Mesenchymal stem cell (in vitro differentiated cells and primary cell): ENCODE data around the gene ZNF740.

Experiments
- DNase-seq: peaks from one replicate; pipeline ENCODE4 v3.0.0-alpha.2; 2013
- H2AFZ ChIP-seq: one replicate; pipeline ENCODE4 v1.6.1; 2013; ENCODE audit warnings: low read depth, mild to moderate bottlenecking, control low read depth, inconsistent platforms, low read length, moderate library complexity
- H2AK5ac ChIP-seq: 2 replicates; pipeline ENCODE4 v1.6.1; 2013; ENCODE audit warnings: low read length, moderate library complexity, mild to moderate bottlenecking, inconsistent platforms; ENCODE audit not compliant: severe bottlenecking
- H2BK120ac ChIP-seq: one replicate; pipeline ENCODE4 v1.6.1; 2013; ENCODE audit warnings: low read depth, mild to moderate bottlenecking, inconsistent platforms, low read length, moderate library complexity
- H2BK12ac ChIP-seq, 2 experiments: one replicate each; pipeline ENCODE4 v1.6.1; 2013; ENCODE audit warnings: inconsistent platforms in 2 of 2, low read length in 2 of 2, mild to moderate bottlenecking in 2 of 2, moderate library complexity in 2 of 2, control low read depth in 1 of 2
- H2BK15ac ChIP-seq: one replicate; pipeline ENCODE4 v1.6.1; 2013; ENCODE audit warnings: mild to moderate bottlenecking, low read depth, inconsistent platforms; ENCODE audit not compliant: poor library complexity, severe bottlenecking
- H2BK5ac ChIP-seq: 2 replicates; pipeline ENCODE4 v1.6.1; 2013; ENCODE audit warnings: low read depth, mild to moderate bottlenecking, low read length, control low read depth, inconsistent platforms; ENCODE audit not compliant: poor library complexity, severe bottlenecking
- H3K14ac ChIP-seq, 2 experiments: one replicate each; pipeline ENCODE4 v1.6.1; 2013; ENCODE audit warnings: inconsistent platforms in 2 of 2, low read length in 2 of 2, control low read depth in 1 of 2, mild to moderate bottlenecking in 1 of 2, moderate library complexity in 1 of 2
- H3K18ac ChIP-seq, 2 experiments: one replicate each; pipeline ENCODE4 v1.6.1; 2013; ENCODE audit warnings: inconsistent platforms in 2 of 2, low read length in 2 of 2, control low read depth in 1 of 2, low read depth in 1 of 2, mild to moderate bottlenecking in 1 of 2
- H3K23ac ChIP-seq, 2 experiments: one replicate each; pipeline ENCODE4 v1.6.1; 2013; ENCODE audit warnings: inconsistent platforms in 2 of 2, low read length in 2 of 2, mild to moderate bottlenecking in 2 of 2, moderate library complexity in 2 of 2, control low read depth in 1 of 2
- H3K27ac ChIP-seq: 2 replicates; pipeline ENCODE4 v1.5.1; 2013; ENCODE audit warnings: mild to moderate bottlenecking, moderate library complexity, low read length, control low read depth, inconsistent platforms; ENCODE audit not compliant: poor library complexity, severe bottlenecking
- H3K27me3 ChIP-seq, 2 experiments: 2 replicates each; pipeline versions ENCODE4 v1.6.1 to v1.7.0; 2013; ENCODE audit warnings: low read length in 2 of 2, mild to moderate bottlenecking in 2 of 2, moderate library complexity in 2 of 2, control low read depth in 1 of 2, inconsistent platforms in 1 of 2; ENCODE audit not compliant: control insufficient read depth in 1 of 2, insufficient read depth in 1 of 2
- H3K36me3 ChIP-seq, 2 experiments: 2 replicates each; pipeline versions ENCODE4 v1.6.1 to v1.7.0; 2013; ENCODE audit warnings: low read length in 2 of 2, control low read depth in 1 of 2, inconsistent platforms in 1 of 2, low read depth in 1 of 2, mild to moderate bottlenecking in 1 of 2; ENCODE audit not compliant: insufficient read depth in 2 of 2, control insufficient read depth in 1 of 2
- H3K4ac ChIP-seq, 2 experiments: one replicate each; pipeline ENCODE4 v1.6.1; 2013; ENCODE audit warnings: inconsistent platforms in 2 of 2, low read length in 2 of 2, mild to moderate bottlenecking in 2 of 2, moderate library complexity in 2 of 2, control low read depth in 1 of 2, low read depth in 1 of 2
- H3K4me1 ChIP-seq: 2 replicates; pipeline ENCODE4 v1.6.1; 2013; ENCODE audit warnings: low read depth, low read length, control low read depth; ENCODE audit not compliant: control insufficient read depth, insufficient read depth
- H3K4me2 ChIP-seq: 2 replicates; pipeline ENCODE4 v1.6.1; 2013; ENCODE audit warnings: low read length, mild to moderate bottlenecking, inconsistent platforms; ENCODE audit not compliant: poor library complexity, severe bottlenecking
- H3K4me3 ChIP-seq, 2 experiments: 2 replicates each; pipeline versions ENCODE4 v1.5.1 to v1.7.0; 2013; ENCODE audit warnings: low read length in 2 of 2, mild to moderate bottlenecking in 2 of 2, control low read depth in 1 of 2, low read depth in 1 of 2; ENCODE audit not compliant: insufficient read depth in 1 of 2
- H3K79me1 ChIP-seq: replicated peaks from 2 replicates; pipeline ENCODE4 v1.6.1; 2013; ENCODE audit warnings: mild to moderate bottlenecking, control low read depth, low read length, inconsistent platforms; ENCODE audit not compliant: poor library complexity, severe bottlenecking
- H3K9ac ChIP-seq: 2 replicates; pipeline ENCODE4 v1.7.0; 2013; ENCODE audit warnings: mild to moderate bottlenecking, low read length, moderate library complexity
- H3K9me3 ChIP-seq: 2 replicates; pipeline ENCODE4 v1.7.0; 2013; ENCODE audit warnings: mild to moderate bottlenecking, low read length; ENCODE audit not compliant: control insufficient read depth
- H4K8ac ChIP-seq: one replicate; pipeline ENCODE4 v1.6.1; 2013; ENCODE audit warnings: inconsistent platforms, mild to moderate bottlenecking, low read length, moderate library complexity
- H4K91ac ChIP-seq: one replicate; pipeline ENCODE4 v1.6.1; 2013; ENCODE audit warnings: mild to moderate bottlenecking, low read length, inconsistent platforms
- WGBS: methylation state at CpG from one replicate; pipeline ENCODE4 v1.1.7; 2013; ENCODE audit warnings: mixed read lengths; 5-methylcytosine and 5-hydroxymethylcytosine counted together

The ZNF740 gene

DNA sequence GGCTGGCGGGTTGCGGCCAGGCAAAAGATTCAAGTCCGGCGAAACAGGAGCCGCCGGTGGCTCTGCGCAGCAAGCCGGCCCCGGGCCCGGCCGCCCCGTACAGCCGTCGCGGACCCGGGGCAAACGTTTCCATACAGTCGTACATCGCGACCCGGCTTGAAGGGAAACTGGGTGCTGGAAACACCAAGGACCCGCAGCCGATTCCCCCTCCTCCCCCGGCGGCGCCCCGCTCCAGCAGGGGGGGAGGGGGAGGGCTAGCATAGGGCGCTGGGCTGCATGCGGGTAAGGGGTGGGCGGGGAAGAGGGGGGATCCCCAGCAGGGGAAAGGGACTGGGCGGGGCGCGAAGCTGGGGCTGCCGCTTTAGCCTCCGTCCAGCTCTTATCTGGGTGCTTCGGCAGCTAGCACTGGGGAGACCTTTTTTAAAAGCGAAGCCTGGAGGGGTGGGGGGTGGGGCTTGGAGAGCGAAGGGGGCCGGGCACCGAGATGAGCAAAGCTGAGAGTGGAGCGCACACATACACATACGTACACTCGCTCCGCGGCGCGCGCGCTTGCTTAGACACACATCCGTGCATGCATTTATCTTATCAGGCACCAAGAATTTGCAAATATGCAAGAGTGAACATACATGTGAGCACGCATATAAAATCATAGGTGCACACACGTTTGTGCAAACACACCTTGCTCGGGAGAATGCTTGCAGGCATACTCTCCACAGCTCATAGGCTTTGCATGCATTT lies 39.6 kb downstream of the ZNF740 start:
- WGBS, result under 1% methylated on average over 47 of the region's 53 CpGs
- Histone ChIP-seq H3K27ac (peak overlapping the region; percentile 52), H4K8ac (peak overlapping the region; percentile 50), H3K23ac (no peak overlapping the region), H3K9me3 (no peaks in the 10 kb centered on the region), H3K4me2 (peak overlapping the region; percentile 64), H3K4ac (peak overlapping the region; percentile 0 to 15), H3K4me1 (peaks cover 37% of the 10 kb centered on the region), H2AK5ac (no peak overlapping the region), H3K79me1 (peaks cover 11% of the 10 kb centered on the region), H2BK12ac (peak overlapping the region in 1 of 2 experiments; percentile 17), H3K4me3 (peak overlapping the region; percentile 49 to 87), H2BK120ac (peak overlapping the region; percentile 62), H3K18ac (peak overlapping the region; percentile 6 to 37), H2BK5ac (no peak overlapping the region), H3K9ac (peak overlapping the region; percentile 91), H4K91ac (peak overlapping the region; percentile 71), H2BK15ac (peak overlapping the region; percentile 54), H3K36me3 (peaks cover 6 to 10% of the 10 kb centered on the region in 2 experiments), H2AFZ (no peak overlapping the region), H3K14ac (no peak overlapping the region), H3K27me3 (no peaks in the 10 kb centered on the region)
- DNase-seq, result peak; percentile 91

DNA sequence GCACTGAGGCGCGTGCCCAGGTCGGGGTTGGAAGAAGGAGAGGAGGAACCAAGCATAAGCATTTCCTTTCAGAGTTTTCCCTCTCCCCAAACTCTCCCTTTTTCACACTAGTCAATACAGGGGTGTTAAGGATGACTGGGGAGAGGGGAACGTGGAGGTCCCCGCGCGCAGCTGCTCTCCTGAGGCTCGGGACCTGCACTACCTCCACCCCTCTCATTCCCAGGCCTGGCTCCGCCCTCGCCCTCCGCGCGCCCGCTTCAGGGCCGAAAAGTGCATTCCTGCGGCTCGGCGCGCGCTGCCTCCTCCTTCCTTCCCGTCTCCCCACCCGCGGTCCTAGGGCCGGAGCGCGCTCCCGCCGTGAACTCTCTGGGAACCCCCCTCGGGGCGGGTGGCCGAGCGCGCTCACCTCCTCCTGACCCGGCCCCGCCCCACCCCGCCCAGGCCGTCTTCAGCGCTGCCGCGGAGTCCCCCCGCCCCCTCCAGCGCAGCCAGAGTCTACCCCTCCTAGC lies 40.2 kb downstream of the ZNF740 start:
- H3K9ac ChIP-seq, result peak overlapping the region; percentile 93
- no peak overlapping the region for H2BK12ac ChIP-seq
- H3K27ac ChIP-seq, result peak overlapping the region; percentile 99
- H3K18ac ChIP-seq, result peak overlapping the region; percentile 48 to 99
- no peak overlapping the region for H4K91ac ChIP-seq
- no peak overlapping the region for H2AFZ ChIP-seq
- peak overlapping the region in 1 of 2 experiments; percentile 93 for H3K4ac ChIP-seq
- peak; percentile 96 for DNase-seq
- no peak overlapping the region for H2AK5ac ChIP-seq
- H3K23ac ChIP-seq, result no peak overlapping the region
- H3K9me3 ChIP-seq, result no peaks in the 10 kb centered on the region
- peak overlapping the region; percentile 50 for H4K8ac ChIP-seq
- peaks cover 8% of the 10 kb centered on the region for H3K79me1 ChIP-seq
- H2BK5ac ChIP-seq, result no peak overlapping the region
- no peaks in the 10 kb centered on the region for H3K27me3 ChIP-seq
- H3K4me3 ChIP-seq, result peak overlapping the region; percentile 56 to 87
- H2BK120ac ChIP-seq, result peak overlapping the region; percentile 77
- WGBS, result 0% methylated on average over 37 of the region's 42 CpGs
- peak overlapping the region; percentile 96 for H3K4me2 ChIP-seq
- peaks cover 3 to 4% of the 10 kb centered on the region in 2 experiments for H3K36me3 ChIP-seq
- H2BK15ac ChIP-seq, result no peak overlapping the region
- H3K4me1 ChIP-seq, result peaks cover 37% of the 10 kb centered on the region
- H3K14ac ChIP-seq, result no peak overlapping the region

DNA sequence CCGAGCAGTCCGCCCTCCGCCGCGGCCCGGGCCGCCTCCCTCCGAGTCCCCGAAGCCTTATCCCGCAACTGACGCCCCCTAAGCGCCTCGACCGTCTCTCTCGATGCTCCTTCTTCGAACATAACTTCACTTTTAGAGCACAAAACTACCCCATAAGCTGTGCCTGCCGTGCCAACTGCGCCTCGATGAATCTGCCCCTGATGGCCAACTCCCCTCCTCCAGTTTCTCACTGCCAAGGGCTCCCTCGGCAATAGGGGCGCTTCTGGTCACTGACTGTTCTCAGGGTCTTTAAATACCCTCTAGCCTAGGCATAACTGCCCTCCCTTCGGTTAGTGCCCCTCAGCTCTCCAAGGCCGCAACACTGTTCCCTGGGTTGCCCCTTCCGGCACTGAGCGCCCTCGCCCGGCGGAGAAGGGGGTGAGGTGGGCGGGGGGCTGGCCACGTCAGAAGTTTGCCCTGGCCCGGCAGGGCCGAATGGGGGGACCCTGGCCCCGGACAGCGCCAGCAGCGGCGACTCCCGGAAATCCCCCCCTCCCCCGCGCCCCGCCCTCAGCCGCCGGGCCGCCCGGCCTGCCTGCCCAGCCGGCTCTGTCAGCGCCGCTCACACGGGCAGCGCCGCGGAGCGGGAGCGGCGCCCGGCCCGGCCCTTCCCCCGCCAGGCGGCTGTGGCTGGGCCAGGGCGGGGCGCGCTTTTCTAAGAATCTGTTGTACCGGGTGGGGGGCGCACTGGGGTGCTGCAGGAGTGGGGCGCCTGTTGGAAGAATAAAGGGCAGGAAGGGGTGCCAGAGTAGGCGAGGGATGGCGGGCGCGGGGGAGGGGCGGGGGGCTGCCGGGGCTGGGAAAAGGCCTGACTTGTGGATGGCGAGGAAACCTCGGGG lies 40.9 kb downstream of the ZNF740 start:
- peak overlapping the region in 1 of 2 experiments; percentile 85 for H3K14ac ChIP-seq
- peak overlapping the region in 1 of 2 experiments; percentile 62 for H3K23ac ChIP-seq
- H3K27me3 ChIP-seq, result no peaks in the 10 kb centered on the region
- peaks cover 37% of the 10 kb centered on the region for H3K4me1 ChIP-seq
- H2AK5ac ChIP-seq, result peak overlapping the region; percentile 80
- peak overlapping the region; percentile 88 to 93 for H3K4ac ChIP-seq
- H3K9ac ChIP-seq, result peak overlapping the region; percentile 93
- peak overlapping the region; percentile 99 for H3K27ac ChIP-seq
- H3K4me3 ChIP-seq, result peak overlapping the region; percentile 56 to 80
- peak overlapping the region; percentile 93 to 99 for H3K18ac ChIP-seq
- H3K79me1 ChIP-seq, result peaks cover 8% of the 10 kb centered on the region
- peak overlapping the region; percentile 91 for H2BK120ac ChIP-seq
- H3K36me3 ChIP-seq, result peaks cover 2 to 3% of the 10 kb centered on the region in 2 experiments
- peak overlapping the region; percentile 97 for H4K91ac ChIP-seq
- no peak overlapping the region for H2AFZ ChIP-seq
- peak overlapping the region; percentile 97 for H4K8ac ChIP-seq
- peak overlapping the region; percentile 92 for H2BK15ac ChIP-seq
- H3K9me3 ChIP-seq, result no peaks in the 10 kb centered on the region
- peak overlapping the region; percentile 59 to 85 for H2BK12ac ChIP-seq
- DNase-seq, result peak; percentile 78
- 1% methylated on average over 55 of the region's 72 CpGs for WGBS
- peak overlapping the region; percentile 90 for H2BK5ac ChIP-seq
- H3K4me2 ChIP-seq, result peak overlapping the region; percentile 96
